DND-41 (cell line): Measurements from ENCODE around the gene CTNS.

Experiments used
- ATAC-seq: fragments of 200-7000 bp; cut with Tn5 transposase; 3 replicates; pipeline ENCODE4 v1.9.1; 2021; ENCODE audit warnings: low read depth; ENCODE audit not compliant: insufficient read depth
- DNase-seq: peaks from one replicate; pipeline ENCODE4 v3.0.0-alpha.2; 2020
- H2AFZ ChIP-seq: 2 replicates; pipeline ENCODE4 v1.6.0; 2012; ENCODE audit warnings: low read depth, low read length
- H3K27ac ChIP-seq: 2 replicates; pipeline ENCODE4 v1.5.1; 2012; ENCODE audit warnings: low read length, inconsistent platforms
- H3K27me3 ChIP-seq: fragments of 200-600 bp; sonication (generic); 2 replicates; pipeline ENCODE4 v1.6.0; 2012; ENCODE audit warnings: low read length, mild to moderate bottlenecking, inconsistent platforms; ENCODE audit not compliant: insufficient read depth, poor library complexity
- H3K36me3 ChIP-seq: 2 replicates; pipeline ENCODE4 v1.5.1; 2012; ENCODE audit warnings: low read length, inconsistent platforms; ENCODE audit not compliant: insufficient read depth
- H3K4me1 ChIP-seq: 2 replicates; pipeline ENCODE4 v1.5.1; 2012; ENCODE audit warnings: mild to moderate bottlenecking, low read length; ENCODE audit not compliant: insufficient read depth
- H3K4me2 ChIP-seq: 2 replicates; pipeline ENCODE4 v1.6.0; 2012; ENCODE audit warnings: mild to moderate bottlenecking, moderate library complexity, low read length, inconsistent platforms; ENCODE audit not compliant: insufficient read depth
- H3K4me3 ChIP-seq, 2 experiments: fragments of 200-600 bp in 1 of 2; shearing (Covaris generic) in 1 of 2; 2 replicates each; pipeline ENCODE4 v1.5.1; 2012 to 2016; ENCODE audit warnings: inconsistent platforms in 2 of 2, low read length in 2 of 2, mild to moderate bottlenecking in 2 of 2, low read depth in 1 of 2, moderate library complexity in 1 of 2
- H3K79me2 ChIP-seq: 2 replicates; pipeline ENCODE4 v1.6.0; 2012; ENCODE audit warnings: low read length, inconsistent platforms; ENCODE audit not compliant: insufficient read depth
- H3K9ac ChIP-seq: 2 replicates; pipeline ENCODE4 v1.6.0; 2012; ENCODE audit warnings: low read depth, mild to moderate bottlenecking, inconsistent platforms, low read length, moderate library complexity
- H3K9me3 ChIP-seq: 2 replicates; pipeline ENCODE4 v1.5.1; 2012; ENCODE audit warnings: low read length, moderate library complexity, mild to moderate bottlenecking, inconsistent platforms; ENCODE audit not compliant: insufficient read depth, severe bottlenecking
- H4K20me1 ChIP-seq: 2 replicates; pipeline ENCODE4 v1.6.0; 2012; ENCODE audit warnings: low read length; ENCODE audit not compliant: insufficient read depth
- EZH2 ChIP-seq: IDR thresholded peaks from 3 replicates; pipeline ENCODE4 v1.6.1; 2012; ENCODE audit warnings: borderline replicate concordance, low read depth, mild to moderate bottlenecking, moderate library complexity, low read length, inconsistent platforms; ENCODE audit not compliant: severe bottlenecking
- TF ChIP-seq, protein P1 (sequence below): IDR thresholded peaks from 2 replicates; pipeline ENCODE4 v1.5.1; 2012; ENCODE audit warnings: borderline replicate concordance, low read length, moderate library complexity, mild to moderate bottlenecking; ENCODE audit not compliant: poor library complexity, severe bottlenecking; ENCODE audit errors: extremely low read depth

The CTNS gene

DNA sequence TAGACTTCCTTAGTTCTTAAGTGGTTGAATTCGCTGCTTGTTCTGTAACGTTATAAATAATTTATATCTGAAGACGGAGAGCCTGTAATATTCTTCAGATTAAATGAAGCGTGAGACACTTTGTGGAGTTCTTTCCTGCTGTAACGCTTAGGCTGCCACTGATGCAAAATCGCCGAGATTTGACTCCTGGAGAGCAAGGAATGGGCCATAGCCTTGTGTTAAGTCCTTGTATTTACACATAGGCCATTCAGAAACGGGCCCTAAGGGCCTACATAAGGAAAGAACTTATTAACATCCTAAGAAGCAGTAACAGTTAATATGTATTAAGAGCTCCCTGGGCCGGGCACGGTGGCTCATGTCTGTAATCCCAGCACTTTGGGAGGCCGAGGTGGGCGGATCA lies 33.0 kb downstream of the CTNS start:
- TF ChIP-seq, protein P1, sequence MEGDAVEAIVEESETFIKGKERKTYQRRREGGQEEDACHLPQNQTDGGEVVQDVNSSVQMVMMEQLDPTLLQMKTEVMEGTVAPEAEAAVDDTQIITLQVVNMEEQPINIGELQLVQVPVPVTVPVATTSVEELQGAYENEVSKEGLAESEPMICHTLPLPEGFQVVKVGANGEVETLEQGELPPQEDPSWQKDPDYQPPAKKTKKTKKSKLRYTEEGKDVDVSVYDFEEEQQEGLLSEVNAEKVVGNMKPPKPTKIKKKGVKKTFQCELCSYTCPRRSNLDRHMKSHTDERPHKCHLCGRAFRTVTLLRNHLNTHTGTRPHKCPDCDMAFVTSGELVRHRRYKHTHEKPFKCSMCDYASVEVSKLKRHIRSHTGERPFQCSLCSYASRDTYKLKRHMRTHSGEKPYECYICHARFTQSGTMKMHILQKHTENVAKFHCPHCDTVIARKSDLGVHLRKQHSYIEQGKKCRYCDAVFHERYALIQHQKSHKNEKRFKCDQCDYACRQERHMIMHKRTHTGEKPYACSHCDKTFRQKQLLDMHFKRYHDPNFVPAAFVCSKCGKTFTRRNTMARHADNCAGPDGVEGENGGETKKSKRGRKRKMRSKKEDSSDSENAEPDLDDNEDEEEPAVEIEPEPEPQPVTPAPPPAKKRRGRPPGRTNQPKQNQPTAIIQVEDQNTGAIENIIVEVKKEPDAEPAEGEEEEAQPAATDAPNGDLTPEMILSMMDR, result no peak
- TF ChIP-seq EZH2, result no peak
- Histone ChIP-seq H3K4me3 (peak overlapping the region; percentile 95 to 97), H3K27me3 (no peaks in the 10 kb centered on the region), H3K4me2 (peak overlapping the region; percentile 98), H3K27ac (peak overlapping the region; percentile 92), H3K9ac (peak overlapping the region; percentile 95), H2AFZ (no peak overlapping the region), H3K4me1 (peaks cover 30% of the 10 kb centered on the region), H3K9me3 (no peaks in the 10 kb centered on the region), H3K36me3 (peaks cover 8% of the 10 kb centered on the region), H3K79me2 (peaks cover 30% of the 10 kb centered on the region), H4K20me1 (peaks cover 14% of the 10 kb centered on the region)
- no peak for DNase-seq
- ATAC-seq, result no peak

DNA sequence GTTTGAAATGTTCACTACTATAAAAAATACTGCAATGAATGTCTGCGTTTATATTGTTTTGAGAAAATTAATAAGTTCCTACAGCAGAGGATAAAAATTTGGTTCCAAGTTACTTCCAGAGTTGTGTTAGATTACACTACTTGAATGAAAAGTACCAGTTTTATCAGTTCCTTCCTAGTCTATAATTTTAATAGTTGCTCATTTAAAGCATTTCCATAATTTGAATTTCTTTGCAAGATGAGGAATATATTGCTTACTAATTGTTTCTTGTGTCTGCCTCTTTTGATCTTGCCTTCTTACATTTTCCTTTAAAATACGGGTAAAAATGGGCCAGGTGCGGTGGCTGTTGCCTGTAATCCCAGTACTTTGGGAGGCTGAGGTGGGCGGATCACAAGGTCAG lies 36.0 kb downstream of the CTNS start:
- no peak for ATAC-seq
- Histone ChIP-seq H3K4me2 (no peak overlapping the region), H3K9ac (no peak overlapping the region), H2AFZ (no peak overlapping the region), H3K27ac (no peak overlapping the region), H3K27me3 (no peaks in the 10 kb centered on the region), H4K20me1 (peaks cover 8% of the 10 kb centered on the region), H3K36me3 (peaks cover 5% of the 10 kb centered on the region), H3K4me1 (peaks cover 18% of the 10 kb centered on the region), H3K4me3 (no peak overlapping the region), H3K79me2 (peaks cover 27% of the 10 kb centered on the region), H3K9me3 (no peaks in the 10 kb centered on the region)
- DNase-seq, result no peak
- TF ChIP-seq EZH2, result no peak

DNA sequence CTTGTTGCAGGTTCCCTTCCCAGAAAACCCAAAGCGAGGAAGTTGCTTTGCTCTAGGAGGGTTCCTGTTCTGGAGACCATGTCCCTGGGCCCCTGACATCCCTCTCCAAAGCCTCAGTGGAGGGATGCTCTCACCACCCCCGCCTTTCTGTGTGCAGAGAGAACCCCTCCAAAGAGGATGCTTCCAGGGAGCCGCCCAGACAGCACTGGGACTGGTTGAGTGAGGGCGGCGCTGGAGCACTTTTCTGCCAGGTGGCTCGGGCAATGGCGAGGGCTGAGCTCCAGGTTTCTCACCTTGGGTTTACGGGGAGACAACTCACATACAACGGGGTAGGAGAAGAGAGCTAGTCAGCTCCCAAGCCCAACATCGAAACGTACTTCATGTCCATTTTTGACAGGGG lies 39.3 kb downstream of the CTNS start:
- no peak overlapping the region for H3K27ac ChIP-seq
- H4K20me1 ChIP-seq, result no peaks in the 10 kb centered on the region; the same call in 1 of the 2 replicates
- H3K9me3 ChIP-seq, result no peaks in the 10 kb centered on the region
- H3K79me2 ChIP-seq, result no peaks in the 10 kb centered on the region
- ATAC-seq, result no peak
- H3K4me2 ChIP-seq, result no peak overlapping the region
- H3K27me3 ChIP-seq, result no peaks in the 10 kb centered on the region
- no peak overlapping the region for H3K9ac ChIP-seq
- no peaks in the 10 kb centered on the region for H3K4me1 ChIP-seq
- no peak overlapping the region for H2AFZ ChIP-seq
- TF ChIP-seq, protein P1, result no peak
- no peak for TF ChIP-seq EZH2
- no peak overlapping the region for H3K4me3 ChIP-seq
- no peaks in the 10 kb centered on the region for H3K36me3 ChIP-seq
- DNase-seq, result no peak

DNA sequence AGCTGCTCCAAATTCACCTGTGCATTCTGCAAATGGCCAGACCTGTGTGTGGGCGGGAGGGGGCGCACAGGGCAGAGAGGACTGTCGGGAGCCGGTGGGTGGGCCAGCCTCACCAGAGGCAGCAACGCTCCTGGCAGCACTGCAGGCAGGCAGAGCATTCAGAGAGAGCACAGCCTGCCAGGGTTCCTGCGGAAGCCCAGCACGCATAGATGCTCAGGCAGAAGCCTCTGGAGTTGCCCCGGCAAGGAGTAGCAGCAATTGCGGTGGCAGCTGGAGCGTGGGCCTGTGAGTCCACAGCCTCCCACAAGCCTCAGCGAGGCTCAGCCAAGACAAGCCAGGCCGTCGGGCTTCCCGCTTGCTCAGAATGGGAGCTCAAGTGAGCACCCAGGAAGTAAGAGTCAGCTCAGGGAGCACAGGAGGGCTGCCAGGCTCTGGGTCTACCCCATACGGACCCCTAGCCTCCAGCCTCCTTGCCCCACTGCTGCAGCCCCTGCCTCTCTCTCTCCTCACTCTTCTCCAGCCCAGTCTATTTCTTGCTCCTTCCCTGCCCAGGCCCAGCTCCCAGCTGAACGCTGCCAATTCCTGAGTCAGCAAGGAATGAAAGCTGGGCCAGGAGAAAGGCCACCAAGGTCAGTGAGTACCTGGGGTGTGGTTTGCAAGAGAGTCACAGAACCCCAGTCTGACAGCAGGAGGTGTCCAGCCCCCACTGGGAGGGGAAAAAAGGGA lies 41.7 kb downstream of the CTNS start:
- Histone ChIP-seq H2AFZ (no peak overlapping the region), H3K4me2 (no peak overlapping the region), H3K36me3 (no peaks in the 10 kb centered on the region), H3K4me1 (no peaks in the 10 kb centered on the region), H3K9ac (no peak overlapping the region), H3K27ac (no peak overlapping the region), H3K79me2 (no peaks in the 10 kb centered on the region), H4K20me1 (no peaks in the 10 kb centered on the region; the same call in 1 of the 2 replicates), H3K4me3 (no peak overlapping the region), H3K27me3 (no peaks in the 10 kb centered on the region), H3K9me3 (no peaks in the 10 kb centered on the region)
- ATAC-seq, result no peak
- no peak for DNase-seq
- TF ChIP-seq, protein P1, result no peak
- no peak for TF ChIP-seq EZH2
